Body of pancreas (tissue), 4 donors: ENCODE measurements around the gene CTSC. TPM values are rescaled to one million over a fixed set of nuclear protein-coding genes. Genes with fewer than 3 reads are reported as not detected.

Experiments used
- ATAC-seq: fragments of 150-250 bp; one replicate; pipeline ENCODE4 v1.9.1; 2016
- DNase-seq, 4 donors: peaks; one replicate each; pipeline ENCODE4 v3.0.0-alpha.2; 2019
- H3K27ac ChIP-seq, 4 donors: fragments of 200-600 bp; sonication (generic); 1 replicate in 3 of 4; 2 replicates in 1 of 4; pipeline versions ENCODE4 v1.5.1 to v1.6.1; 2016 to 2019; ENCODE audit warnings: mild to moderate bottlenecking in 1 of 4, mixed read lengths in 1 of 4, moderate library complexity in 1 of 4
- H3K27me3 ChIP-seq, 2 donors: fragments of 200-600 bp; sonication (generic); one replicate each; pipeline ENCODE4 v1.6.0; 2016; ENCODE audit warnings: mild to moderate bottlenecking in 1 of 2
- H3K36me3 ChIP-seq, 2 donors: fragments of 200-600 bp; sonication (generic); replicated peaks in 1 of 2; 2 replicates each; pipeline ENCODE4 v1.5.1; 2016; ENCODE audit warnings: low read depth in 2 of 2; ENCODE audit not compliant: insufficient read depth in 1 of 2
- H3K4me1 ChIP-seq: fragments of 200-600 bp; sonication (generic); one replicate; pipeline ENCODE4 v1.6.0; 2016
- H3K4me3 ChIP-seq, 2 donors: fragments of 200-600 bp; sonication (generic); 1 replicate in 1 of 2; 2 replicates in 1 of 2; pipeline ENCODE4 v1.5.1; 2016 to 2019
- H3K9me3 ChIP-seq, 3 donors: fragments of 200-600 bp; sonication (generic); 1 replicate in 2 of 3; 2 replicates in 1 of 3; pipeline ENCODE4 v1.5.1; 2016
- POLR2A ChIP-seq, 3 donors: fragments of 450-650 bp; IDR thresholded peaks; one replicate each; pipeline ENCODE4 v1.6.1; 2016; ENCODE audit warnings: antibody characterized with exemption in 3 of 3, mild to moderate bottlenecking in 2 of 3
- WGBS, 2 donors: methylation state at CpG; one replicate each; pipeline ENCODE4 v1.1.5; 2017; 5-methylcytosine and 5-hydroxymethylcytosine counted together
- intact Hi-C: fragments of 100-400 bp; cut with DNase I; formaldehyde crosslinking; loops from one replicate; pipeline ENCODE4 v1.15.1; 2023
- total RNA-seq, 2 donors: library from RNA; depleted of rRNA; stranded (reverse); fragments of >200 nt; gene quantifications; one replicate each; pipeline ENCODE4 v1.1.0, GENCODE V29; 2016
- TF ChIP-seq, protein P1 (sequence below), 7 experiments: fragments of 450-650 bp in 4 of 7; fragments of 200-600 bp in 3 of 7; sonication (generic) in 3 of 7; IDR thresholded peaks; one replicate each; pipeline ENCODE4 v1.5.1; 2016 to 2019; ENCODE audit warnings: antibody characterized with exemption in 7 of 7

The CTSC gene
- total RNA-seq, 2 donors from 2014 or later = 23.4 to 37.6 TPM

DNA sequence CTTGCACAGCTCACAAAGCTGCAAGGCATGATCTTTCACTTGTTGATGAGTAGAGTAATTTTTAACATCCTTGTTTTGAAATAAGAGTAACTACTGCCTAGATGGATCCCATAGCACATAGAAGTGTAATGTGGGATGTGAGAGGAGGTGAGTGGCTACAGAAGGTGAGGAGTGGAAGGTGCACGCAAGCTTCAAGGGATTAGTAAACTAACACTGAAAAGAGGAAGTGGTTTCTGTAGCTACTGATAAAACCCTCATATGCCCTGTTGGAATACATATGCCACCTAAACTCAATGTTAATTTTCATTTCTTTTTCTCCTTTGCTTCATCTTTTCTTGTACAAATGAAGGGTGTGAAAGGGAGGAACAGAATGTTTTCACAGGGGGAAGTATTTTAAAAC lies 22.0 kb upstream of the CTSC start:
- no peaks in the 10 kb centered on the region for H3K27me3 ChIP-seq
- intact Hi-C loops = no loop called here
- no peak for DNase-seq
- peaks cover 9% of the 10 kb centered on the region for H3K4me1 ChIP-seq
- H3K27ac ChIP-seq = no peak overlapping the region
- H3K36me3 ChIP-seq = no peaks in the 10 kb centered on the region
- no peak for ATAC-seq
- no peaks in the 10 kb centered on the region for H3K9me3 ChIP-seq
- no peak overlapping the region for H3K4me3 ChIP-seq
- TF ChIP-seq, protein P1, sequence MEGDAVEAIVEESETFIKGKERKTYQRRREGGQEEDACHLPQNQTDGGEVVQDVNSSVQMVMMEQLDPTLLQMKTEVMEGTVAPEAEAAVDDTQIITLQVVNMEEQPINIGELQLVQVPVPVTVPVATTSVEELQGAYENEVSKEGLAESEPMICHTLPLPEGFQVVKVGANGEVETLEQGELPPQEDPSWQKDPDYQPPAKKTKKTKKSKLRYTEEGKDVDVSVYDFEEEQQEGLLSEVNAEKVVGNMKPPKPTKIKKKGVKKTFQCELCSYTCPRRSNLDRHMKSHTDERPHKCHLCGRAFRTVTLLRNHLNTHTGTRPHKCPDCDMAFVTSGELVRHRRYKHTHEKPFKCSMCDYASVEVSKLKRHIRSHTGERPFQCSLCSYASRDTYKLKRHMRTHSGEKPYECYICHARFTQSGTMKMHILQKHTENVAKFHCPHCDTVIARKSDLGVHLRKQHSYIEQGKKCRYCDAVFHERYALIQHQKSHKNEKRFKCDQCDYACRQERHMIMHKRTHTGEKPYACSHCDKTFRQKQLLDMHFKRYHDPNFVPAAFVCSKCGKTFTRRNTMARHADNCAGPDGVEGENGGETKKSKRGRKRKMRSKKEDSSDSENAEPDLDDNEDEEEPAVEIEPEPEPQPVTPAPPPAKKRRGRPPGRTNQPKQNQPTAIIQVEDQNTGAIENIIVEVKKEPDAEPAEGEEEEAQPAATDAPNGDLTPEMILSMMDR (IDR thresholded peaks at IDR 0.05) = no peak
- no peak for TF ChIP-seq POLR2A (IDR thresholded peaks at IDR 0.05)
- 50 to 88% methylated on average over 1 of the region's 1 CpG for WGBS, 2 donors

DNA sequence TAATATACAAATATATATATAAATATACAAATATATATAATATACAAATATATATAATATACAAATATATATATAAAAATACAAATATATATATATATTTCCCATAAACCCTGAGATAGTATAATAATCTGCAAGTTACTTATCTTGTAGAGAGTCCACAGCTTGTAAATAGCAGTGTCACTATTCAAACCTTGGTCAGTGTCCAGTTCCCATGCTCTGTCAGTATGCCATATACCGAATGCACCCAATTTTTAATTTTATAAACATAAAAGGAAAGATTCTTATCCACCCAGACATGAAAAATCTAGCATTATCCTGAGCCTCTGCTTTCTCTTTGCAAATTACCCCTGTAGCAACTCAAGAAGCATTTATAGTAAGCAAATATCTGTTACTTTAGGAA lies 21.6 kb upstream of the CTSC start:
- DNase-seq (no peak), ATAC-seq (no peak)
- Histone ChIP-seq H3K27me3 (no peaks in the 10 kb centered on the region), H3K4me1 (peaks cover 9% of the 10 kb centered on the region), H3K4me3 (no peak overlapping the region), H3K9me3 (no peaks in the 10 kb centered on the region), H3K27ac (no peak overlapping the region), H3K36me3 (no peaks in the 10 kb centered on the region)
- no peak for TF ChIP-seq POLR2A (IDR thresholded peaks at IDR 0.05)
- TF ChIP-seq, protein P1 (IDR thresholded peaks at IDR 0.05) = no peak
- intact Hi-C loops = no loop called here
- WGBS, 2 donors = 83 to 86% methylated on average over 1 of the region's 1 CpG

DNA sequence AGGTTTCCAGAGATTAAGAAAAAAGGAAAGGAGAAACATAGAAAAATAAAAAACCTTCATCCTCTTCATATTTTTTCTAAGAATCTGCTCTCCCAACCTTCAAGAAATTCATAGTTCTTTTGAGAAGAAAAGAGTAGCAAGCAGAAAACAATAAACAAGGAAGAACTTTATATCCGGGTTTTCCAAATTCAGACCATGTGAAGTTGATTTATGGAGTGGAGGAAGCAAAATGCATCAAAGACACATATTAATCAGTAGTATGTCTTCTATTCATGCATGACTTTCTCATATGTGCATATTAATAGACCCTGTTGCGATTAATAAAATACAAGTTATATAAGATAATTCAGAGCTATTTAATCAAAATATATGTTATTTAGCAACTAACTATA lies 20.5 kb upstream of the CTSC start:
- no peak overlapping the region for H3K27ac ChIP-seq
- no peak overlapping the region for H3K4me3 ChIP-seq
- TF ChIP-seq, protein P1 (IDR thresholded peaks at IDR 0.05) = no peak
- no peak for TF ChIP-seq POLR2A (IDR thresholded peaks at IDR 0.05)
- peaks cover 9% of the 10 kb centered on the region for H3K4me1 ChIP-seq
- intact Hi-C loops = no loop called here
- ATAC-seq (no peak), DNase-seq (no peak)
- H3K27me3 ChIP-seq = no peaks in the 10 kb centered on the region
- 83 to 89% methylated on average over 2 of the region's 2 CpGs for WGBS, 2 donors
- H3K36me3 ChIP-seq = no peaks in the 10 kb centered on the region
- no peaks in the 10 kb centered on the region for H3K9me3 ChIP-seq

DNA sequence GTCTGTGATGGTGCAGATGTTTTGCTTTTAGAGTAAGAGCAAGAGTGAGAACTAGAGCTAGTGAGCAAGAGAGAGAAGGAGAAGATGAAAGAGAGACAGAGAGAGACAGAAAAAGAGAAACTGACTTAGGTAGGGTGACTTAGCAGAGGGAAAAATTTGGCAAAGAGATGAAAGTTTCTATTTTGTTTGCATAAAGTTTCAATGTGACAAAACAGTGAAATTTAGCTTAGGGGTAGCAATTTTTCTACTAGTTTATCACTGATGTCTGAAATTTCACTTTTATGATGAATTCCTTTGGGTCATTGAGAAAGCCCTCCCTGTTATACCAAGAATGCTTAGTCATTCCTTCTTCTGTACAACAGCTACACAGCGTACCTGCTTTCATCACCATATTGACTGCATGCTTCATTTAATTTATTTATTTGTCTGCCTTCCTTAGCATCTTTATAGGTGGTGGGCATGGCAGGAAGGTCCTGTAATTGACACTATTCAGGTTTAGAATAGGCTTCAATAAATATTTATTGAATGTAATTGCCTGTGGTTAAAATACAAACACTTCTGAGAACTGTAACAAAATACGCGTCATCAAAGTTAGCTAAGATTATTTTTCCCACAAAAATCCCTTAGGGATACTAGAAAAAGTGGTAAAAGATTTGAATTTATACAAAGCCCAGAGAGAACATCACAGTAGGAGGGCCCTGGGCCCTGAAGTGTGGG lies 19.9 kb upstream of the CTSC start:
- H3K4me3 ChIP-seq = no peak overlapping the region
- no peak overlapping the region for H3K27ac ChIP-seq
- no peaks in the 10 kb centered on the region for H3K27me3 ChIP-seq
- peaks cover 9% of the 10 kb centered on the region for H3K4me1 ChIP-seq
- H3K36me3 ChIP-seq = no peaks in the 10 kb centered on the region
- 80 to 87% methylated on average over 3 of the region's 3 CpGs for WGBS, 2 donors
- H3K9me3 ChIP-seq = no peaks in the 10 kb centered on the region
- ATAC-seq (no peak), DNase-seq (no peak)
- TF ChIP-seq, protein P1 (IDR thresholded peaks at IDR 0.05) = no peak
- no peak for TF ChIP-seq POLR2A (IDR thresholded peaks at IDR 0.05)
- intact Hi-C loops = no loop called here

DNA sequence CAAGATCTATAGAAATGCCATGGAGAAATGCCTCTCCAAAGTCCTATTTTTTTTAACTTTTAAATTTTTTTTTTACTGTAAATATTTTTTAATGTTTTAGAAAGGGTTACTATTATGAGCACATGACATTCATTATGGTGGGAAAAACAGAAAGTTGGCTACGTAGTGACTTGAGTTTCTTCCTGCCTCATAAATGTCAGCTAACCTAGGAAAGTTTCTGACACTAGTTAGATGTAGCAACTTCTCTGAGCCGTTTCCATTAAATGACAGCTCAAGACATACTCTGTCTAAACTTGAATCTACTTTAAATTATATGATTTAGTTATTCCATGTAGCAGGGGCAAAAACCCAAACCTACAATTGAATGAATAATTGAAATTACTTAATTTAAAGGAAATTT lies 18.4 kb upstream of the CTSC start:
- WGBS, 2 donors = 74% methylated on average over 2 of the region's 2 CpGs
- H3K9me3 ChIP-seq = no peaks in the 10 kb centered on the region
- H3K4me3 ChIP-seq = no peak overlapping the region
- no peak for TF ChIP-seq POLR2A (IDR thresholded peaks at IDR 0.05)
- TF ChIP-seq, protein P1 (IDR thresholded peaks at IDR 0.05) = no peak
- ATAC-seq = no peak
- H3K36me3 ChIP-seq = no peaks in the 10 kb centered on the region
- no peak for DNase-seq
- H3K27me3 ChIP-seq = no peaks in the 10 kb centered on the region
- intact Hi-C loops = no loop called here
- no peak overlapping the region for H3K27ac ChIP-seq
- H3K4me1 ChIP-seq = peaks cover 14% of the 10 kb centered on the region
